ENCODE results near the gene ACOX2.
"Not testable (repeated sequence)": the region's sequence is repeated elsewhere in the genome, so short reads cannot be mapped to it uniquely, and the experiment has no call there.

ACOX2 gene

GRCh38 chr3:58534592-58535494, 2.1 kb downstream of the ACOX2 start:
- no peak for DNase-seq (ENCODE audit: low spot score)

DNA sequence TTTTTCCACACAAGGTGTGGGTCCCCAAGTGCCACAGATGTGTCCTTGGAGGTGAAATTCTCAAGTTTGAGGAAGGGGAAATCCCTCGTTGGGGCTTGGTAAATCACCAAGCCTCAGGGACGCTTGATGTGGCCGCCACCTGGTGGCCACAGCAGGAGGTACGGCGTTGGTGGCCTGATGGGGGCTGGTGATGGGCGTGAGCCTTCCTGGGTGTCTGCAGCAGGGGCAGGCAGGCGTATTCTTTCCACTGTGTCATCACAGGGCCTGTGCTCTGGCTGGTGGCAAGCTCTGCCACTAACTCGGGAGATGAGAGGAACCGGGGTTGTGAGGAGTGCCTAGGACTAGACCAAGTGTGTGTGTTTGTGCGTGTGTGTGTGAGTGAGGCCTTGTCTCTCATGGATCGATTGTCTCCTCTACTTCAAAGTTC, 4.2 kb downstream of the ACOX2 start:
- peak; percentile 81 for DNase-seq (ENCODE audit: low spot score)

- peak; percentile 19 for DNase-seq (ENCODE audit: low spot score)
These were observed 5.0 kb downstream of the ACOX2 start for GRCh38 chr3:58531956-58532355.

DNA sequence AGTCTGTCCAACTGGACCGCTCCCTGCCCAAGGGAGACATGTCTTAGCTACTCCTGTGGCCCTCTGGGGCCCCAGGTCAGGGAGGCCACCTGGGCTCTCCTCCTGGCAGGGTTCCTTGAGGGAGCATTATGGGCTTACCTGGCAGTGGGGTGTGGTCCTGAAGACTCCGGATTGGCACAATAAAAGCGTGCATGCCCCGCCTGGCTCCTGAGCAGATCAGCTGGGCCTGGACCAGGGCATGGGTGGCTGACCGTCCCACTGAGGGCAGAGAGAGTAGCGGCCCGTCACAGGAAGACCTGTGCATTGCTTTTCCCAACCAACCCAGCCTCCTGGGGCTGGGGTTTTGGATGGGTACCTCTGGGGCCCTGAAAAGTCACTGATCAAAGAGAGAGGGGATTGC, 5.4 kb downstream of the ACOX2 start:
- no peak for DNase-seq (ENCODE audit: low spot score)

DNA sequence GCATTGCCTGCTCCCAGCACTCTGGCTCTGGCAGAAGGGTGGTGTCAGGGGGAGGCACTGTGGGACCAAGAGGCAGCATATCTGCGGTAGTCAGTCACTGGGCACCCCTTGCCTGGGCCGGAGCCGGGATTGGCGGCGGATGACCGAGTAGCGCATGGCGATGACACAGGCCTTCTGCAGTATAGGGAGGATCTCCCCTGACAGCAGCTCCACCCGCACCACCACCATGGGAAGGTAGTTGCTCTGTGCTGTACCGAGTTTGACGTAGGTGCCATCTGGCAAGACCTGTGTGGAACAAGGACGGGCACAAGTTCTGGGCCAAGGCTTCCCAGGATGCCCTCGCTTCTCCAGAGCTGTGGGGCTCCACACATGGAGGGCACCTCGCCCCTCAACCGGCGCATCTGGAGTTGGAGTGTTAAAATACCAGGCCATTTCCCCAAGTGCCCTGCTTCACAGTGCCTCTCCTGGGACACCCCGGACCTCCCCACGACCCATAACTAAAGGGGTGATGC, 6.6 kb downstream of the ACOX2 start:
- no peak for DNase-seq (ENCODE audit: low spot score)

- no peak for DNase-seq (ENCODE audit: low spot score)
These were observed 7.3 kb downstream of the ACOX2 start for GRCh38 chr3:58529516-58530353.

- peak; percentile 75 for DNase-seq (ENCODE audit: low spot score)
These were observed 8.4 kb downstream of the ACOX2 start for GRCh38 chr3:58528629-58529028.

DNA sequence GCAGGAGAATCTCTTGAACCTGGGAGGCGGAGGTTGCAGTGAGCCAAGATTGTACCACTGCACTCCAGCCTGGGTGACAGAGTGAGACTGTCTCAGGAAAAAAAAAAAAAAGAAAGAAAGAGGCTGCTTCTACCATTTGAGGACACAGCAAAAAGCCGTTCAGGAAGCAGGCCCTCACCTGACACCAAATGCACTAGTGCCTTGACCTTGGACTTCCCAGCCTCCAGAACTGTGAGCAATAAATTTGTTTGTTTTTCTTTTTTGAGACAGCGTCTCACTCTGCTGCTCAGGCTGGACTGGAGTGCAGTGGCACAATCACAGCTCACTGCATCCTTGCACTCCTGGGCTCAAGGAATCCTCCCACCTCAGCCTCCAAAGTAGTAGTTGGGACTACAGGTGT, 9.6 kb downstream of the ACOX2 start:
- DNase-seq (ENCODE audit: low spot score): not testable (repeated sequence)

GRCh38 chr3:58526515-58526957, 10.5 kb downstream of the ACOX2 start:
- peak; percentile 88 for DNase-seq (ENCODE audit: low spot score)

DNA sequence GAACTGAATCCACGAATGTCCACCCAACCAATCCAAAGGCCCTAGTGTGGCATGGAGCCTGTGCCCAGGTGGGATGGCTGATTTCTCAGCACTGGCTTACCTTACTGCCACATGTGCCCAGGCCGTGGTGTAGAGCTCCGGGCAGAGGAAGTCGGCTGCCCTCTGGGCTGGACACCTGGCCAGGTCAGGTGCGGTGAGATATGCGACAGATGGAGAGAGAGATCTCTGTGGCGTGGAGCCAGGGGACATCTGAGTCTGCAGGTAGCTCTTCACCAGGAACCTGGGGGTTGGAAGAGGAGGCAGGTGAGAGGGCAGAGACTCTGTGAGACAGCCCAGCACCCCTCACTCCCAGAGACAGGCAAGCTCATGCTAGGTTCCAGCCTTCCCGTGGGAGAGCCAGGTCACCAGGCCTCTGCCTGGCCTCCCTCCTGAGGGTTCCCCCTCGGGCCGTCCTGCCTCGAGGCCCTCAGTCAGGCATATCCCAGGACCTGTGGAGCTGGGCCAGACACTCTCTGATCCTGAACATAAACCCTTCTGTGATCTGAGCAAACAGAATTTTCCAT, 12.6 kb downstream of the ACOX2 start:
- DNase-seq (ENCODE audit: low spot score): no peak

GRCh38 chr3:58522759-58523425, 14.1 kb downstream of the ACOX2 start:
- DNase-seq (ENCODE audit: low spot score): peak; percentile 25

DNA sequence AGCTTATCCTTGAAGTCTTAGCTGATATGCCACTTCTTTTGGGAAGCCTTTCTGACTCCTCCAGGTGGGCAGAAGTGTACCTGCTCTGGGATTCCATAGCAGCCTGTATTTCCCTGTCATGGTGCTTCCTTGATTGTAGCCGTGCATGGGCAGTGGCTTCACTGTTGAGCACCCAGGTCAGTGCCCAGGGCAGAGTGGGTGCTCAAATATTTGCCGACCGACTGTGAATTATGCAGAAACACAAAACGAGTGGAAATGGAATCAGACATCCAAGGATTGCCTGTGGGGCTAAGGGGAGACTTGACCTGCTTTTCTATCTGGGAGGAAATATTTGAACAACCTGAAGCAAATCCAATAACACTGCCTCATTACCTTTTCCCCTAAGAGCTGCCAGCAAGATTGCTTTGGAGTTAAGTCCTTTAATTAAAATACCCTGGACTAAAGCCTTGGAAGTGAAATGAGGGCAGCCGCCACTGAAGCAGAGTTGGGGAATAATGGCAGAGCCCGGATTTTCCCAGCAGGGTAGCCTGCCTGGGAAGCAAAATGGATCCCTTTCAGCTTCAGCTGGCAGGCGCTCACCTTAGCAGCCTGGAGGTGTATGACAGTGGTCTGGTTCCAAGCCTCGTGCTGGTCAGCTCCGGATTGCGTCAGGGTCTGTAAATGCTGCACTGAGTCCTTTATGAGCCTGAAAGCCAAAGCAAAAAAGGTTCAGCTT, 14.9 kb downstream of the ACOX2 start:
- peak; percentile 39 for DNase-seq (ENCODE audit: low spot score)

GRCh38 chr3:58521336-58521670, 15.7 kb downstream of the ACOX2 start:
- DNase-seq (ENCODE audit: low spot score): no peak

GRCh38 chr3:58520403-58521335, 16.3 kb downstream of the ACOX2 start:
- no peak for DNase-seq (ENCODE audit: low spot score)

DNA sequence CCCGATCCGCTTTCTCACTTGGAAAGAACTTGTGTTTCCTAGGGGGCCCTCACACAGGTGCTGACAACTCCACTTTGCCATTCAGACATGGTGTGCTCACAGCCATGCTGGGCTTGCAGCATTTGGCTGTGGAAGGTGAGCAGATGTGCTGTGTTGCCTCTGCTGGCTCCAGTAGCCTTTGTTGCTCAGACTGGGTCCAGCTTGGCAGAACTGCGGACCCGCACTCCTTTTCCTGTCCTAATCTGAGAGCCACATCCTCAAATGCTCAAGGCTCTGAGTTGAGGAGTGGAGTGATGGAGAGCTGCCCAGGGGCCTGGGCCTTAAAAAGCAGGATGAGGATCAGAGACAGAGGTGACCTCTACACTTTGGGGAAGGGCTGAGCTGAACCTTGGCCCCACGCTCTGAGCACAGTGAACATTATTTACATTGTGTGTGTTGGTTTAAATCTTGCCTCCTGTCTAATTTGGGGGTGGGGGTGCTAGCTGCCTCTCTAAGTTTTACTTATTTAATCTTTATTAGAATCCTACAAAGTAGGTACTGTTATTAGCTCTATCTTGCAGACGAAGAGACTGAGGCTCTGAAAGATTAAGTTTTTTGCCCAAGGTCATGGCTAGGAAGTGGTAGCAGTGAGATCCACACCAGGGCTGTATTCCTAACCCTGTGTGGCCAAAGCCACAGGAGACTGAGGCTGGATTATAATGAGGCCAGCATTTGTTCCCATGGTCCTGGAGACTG, 17.2 kb downstream of the ACOX2 start:
- no peak for DNase-seq (ENCODE audit: low spot score)

- no peak for DNase-seq (ENCODE audit: low spot score)
These were observed 18.6 kb downstream of the ACOX2 start for GRCh38 chr3:58518291-58518789.

GRCh38 chr3:58514405-58514804, 22.6 kb downstream of the ACOX2 start:
- no peak for DNase-seq (ENCODE audit: low spot score)

- DNase-seq (ENCODE audit: low spot score): no peak
These were observed 28.6 kb downstream of the ACOX2 start for GRCh38 chr3:58508437-58508836.

All from kidney tubule cell (primary cell).